Mesothelial cell of epicardium (in vitro differentiated cells): ENCODE data around the gene KAZN. TPM values are rescaled to one million over a fixed set of nuclear protein-coding genes. Genes with fewer than 3 reads are reported as not detected.

Experiments used
- DNase-seq, 2 experiments: peaks; one replicate each; pipeline ENCODE4 v3.0.0; 2021; ENCODE audit warnings: low spot score in 2 of 2; ENCODE audit not compliant: unreplicated experiment in 2 of 2
- H3K27ac Mint-ChIP-seq: 2 replicates; pipeline ENCODE4 v1.8.0; 2021; ENCODE audit warnings: mixed read lengths
- H3K27me3 Mint-ChIP-seq: 2 replicates; pipeline ENCODE4 v1.8.0; 2021; ENCODE audit warnings: low read depth, mixed read lengths
- H3K36me3 Mint-ChIP-seq: 2 replicates; pipeline ENCODE4 v1.8.0; 2021; ENCODE audit warnings: mixed read lengths
- H3K4me1 Mint-ChIP-seq: 2 replicates; pipeline ENCODE4 v1.8.0; 2021; ENCODE audit warnings: mixed read lengths
- H3K4me3 Mint-ChIP-seq: 2 replicates; pipeline ENCODE4 v1.8.0; 2021; ENCODE audit warnings: mild to moderate bottlenecking, moderate library complexity, mixed read lengths
- H3K9me3 Mint-ChIP-seq: 2 replicates; pipeline ENCODE4 v1.8.0; 2021; ENCODE audit warnings: mixed read lengths
- total RNA-seq: library from RNA; stranded (reverse); gene quantifications from 3 replicates; pipeline ENCODE4 v1.2.1, GENCODE V29; 2021
- TF ChIP-seq, protein P1 (sequence below): fragments of 200-600 bp; sonication (generic); IDR thresholded peaks from one replicate; pipeline ENCODE4 v1.5.0; 2021; ENCODE audit warnings: antibody characterized with exemption; ENCODE audit not compliant: unreplicated experiment

KAZN gene
- total RNA-seq, 1 donor from 2014 or later, result 38.4 TPM

DNA sequence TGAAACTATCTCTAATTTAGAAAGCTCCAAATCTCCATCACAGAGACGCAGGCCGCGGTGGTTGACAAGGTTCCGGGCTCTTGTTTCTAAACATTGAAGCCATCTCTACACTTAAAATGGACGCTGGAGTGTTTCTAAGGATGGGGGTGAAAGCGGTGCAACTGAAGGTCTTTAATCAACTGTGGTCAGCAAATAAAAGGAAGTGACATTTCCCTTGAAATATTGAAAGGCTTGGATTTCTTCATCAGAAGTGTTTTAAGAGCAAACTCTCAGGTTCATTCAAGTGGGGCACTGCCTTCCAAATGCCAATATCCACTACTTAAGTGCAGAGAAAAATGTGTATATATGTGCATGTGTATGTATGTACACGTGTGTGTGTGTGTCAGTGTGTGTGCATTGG, 117.3 kb downstream of the KAZN start:
- H3K9me3 Mint-ChIP-seq, result peaks cover 4% of the 10 kb centered on the region
- H3K27me3 Mint-ChIP-seq, result no peaks in the 10 kb centered on the region
- H3K4me1 Mint-ChIP-seq, result no peaks in the 10 kb centered on the region
- no peak for DNase-seq
- no peak overlapping the region for H3K27ac Mint-ChIP-seq
- H3K4me3 Mint-ChIP-seq, result no peak overlapping the region
- TF ChIP-seq, protein P1, sequence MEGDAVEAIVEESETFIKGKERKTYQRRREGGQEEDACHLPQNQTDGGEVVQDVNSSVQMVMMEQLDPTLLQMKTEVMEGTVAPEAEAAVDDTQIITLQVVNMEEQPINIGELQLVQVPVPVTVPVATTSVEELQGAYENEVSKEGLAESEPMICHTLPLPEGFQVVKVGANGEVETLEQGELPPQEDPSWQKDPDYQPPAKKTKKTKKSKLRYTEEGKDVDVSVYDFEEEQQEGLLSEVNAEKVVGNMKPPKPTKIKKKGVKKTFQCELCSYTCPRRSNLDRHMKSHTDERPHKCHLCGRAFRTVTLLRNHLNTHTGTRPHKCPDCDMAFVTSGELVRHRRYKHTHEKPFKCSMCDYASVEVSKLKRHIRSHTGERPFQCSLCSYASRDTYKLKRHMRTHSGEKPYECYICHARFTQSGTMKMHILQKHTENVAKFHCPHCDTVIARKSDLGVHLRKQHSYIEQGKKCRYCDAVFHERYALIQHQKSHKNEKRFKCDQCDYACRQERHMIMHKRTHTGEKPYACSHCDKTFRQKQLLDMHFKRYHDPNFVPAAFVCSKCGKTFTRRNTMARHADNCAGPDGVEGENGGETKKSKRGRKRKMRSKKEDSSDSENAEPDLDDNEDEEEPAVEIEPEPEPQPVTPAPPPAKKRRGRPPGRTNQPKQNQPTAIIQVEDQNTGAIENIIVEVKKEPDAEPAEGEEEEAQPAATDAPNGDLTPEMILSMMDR, result no peak
- no peaks in the 10 kb centered on the region for H3K36me3 Mint-ChIP-seq

DNA sequence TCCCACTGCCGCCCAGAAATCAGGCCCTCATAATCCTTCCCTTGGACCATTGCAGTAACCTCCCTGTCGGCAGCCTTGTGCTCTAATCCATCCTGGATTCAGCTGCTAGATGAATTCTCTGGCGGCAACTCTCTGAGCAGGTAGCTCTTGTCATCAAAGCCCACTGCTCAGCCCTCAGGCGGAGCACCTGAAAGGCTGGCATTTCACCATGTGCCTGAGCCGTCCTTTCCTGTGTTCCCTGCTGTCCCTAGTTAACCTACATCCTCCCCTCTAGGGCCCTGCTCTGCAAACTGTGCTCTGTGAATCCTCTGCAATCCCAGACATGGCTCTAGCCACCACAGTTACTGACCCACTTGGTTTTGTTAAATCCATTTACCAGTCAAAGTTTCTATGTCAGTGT, 118.0 kb downstream of the KAZN start:
- H3K4me3 Mint-ChIP-seq, result no peak overlapping the region
- no peak overlapping the region for H3K27ac Mint-ChIP-seq
- no peaks in the 10 kb centered on the region for H3K36me3 Mint-ChIP-seq
- H3K9me3 Mint-ChIP-seq, result peaks cover 4% of the 10 kb centered on the region
- TF ChIP-seq, protein P1, result no peak
- H3K4me1 Mint-ChIP-seq, result no peaks in the 10 kb centered on the region
- no peaks in the 10 kb centered on the region for H3K27me3 Mint-ChIP-seq
- no peak for DNase-seq

DNA sequence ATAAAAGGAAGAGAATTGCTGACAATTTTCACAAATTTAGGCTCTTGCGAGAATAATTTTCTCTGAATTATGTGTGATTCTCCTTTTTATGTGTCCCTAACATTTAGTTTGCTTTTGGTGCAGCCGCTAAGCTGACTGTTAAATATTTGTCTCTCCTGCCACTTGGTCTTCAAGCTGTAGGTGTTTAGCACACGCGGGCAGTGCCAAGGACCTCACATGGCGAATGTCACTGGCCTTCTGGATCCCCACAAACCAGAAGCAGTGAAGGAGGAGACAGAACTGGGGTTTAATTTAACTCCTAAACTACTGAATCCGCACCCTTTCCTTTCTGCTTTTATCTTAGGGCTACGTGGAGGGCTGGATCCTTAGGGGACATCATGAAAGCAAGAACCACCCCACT, 120.0 kb downstream of the KAZN start:
- TF ChIP-seq, protein P1, result no peak
- Mint-ChIP-seq H3K27ac (no peak overlapping the region), H3K4me1 (no peaks in the 10 kb centered on the region), H3K9me3 (peaks cover 4% of the 10 kb centered on the region), H3K36me3 (no peaks in the 10 kb centered on the region), H3K27me3 (no peaks in the 10 kb centered on the region), H3K4me3 (no peak overlapping the region)
- DNase-seq, result no peak

DNA sequence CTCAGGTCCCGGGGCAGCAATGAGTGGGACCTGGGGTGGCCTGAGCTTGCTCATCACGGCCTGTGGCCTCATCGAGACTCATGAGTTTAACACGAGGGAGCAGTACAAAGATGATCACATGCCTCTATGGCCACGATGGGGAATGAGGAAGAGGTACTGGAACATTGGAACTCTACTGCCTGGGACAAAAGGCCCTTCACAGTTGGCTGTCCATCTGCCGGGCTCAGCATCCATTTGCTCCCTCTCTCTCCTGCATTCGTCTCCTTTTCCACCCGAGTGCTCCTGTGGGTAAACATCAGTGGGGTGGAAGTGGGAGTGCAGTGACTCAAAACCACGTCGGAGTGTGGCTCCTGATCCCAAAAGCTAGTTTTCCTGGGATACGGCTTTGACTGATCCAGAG, 124.9 kb downstream of the KAZN start:
- H3K4me1 Mint-ChIP-seq, result no peaks in the 10 kb centered on the region
- TF ChIP-seq, protein P1, result no peak
- H3K27me3 Mint-ChIP-seq, result no peaks in the 10 kb centered on the region
- H3K4me3 Mint-ChIP-seq, result no peak overlapping the region
- H3K9me3 Mint-ChIP-seq, result peaks cover 4% of the 10 kb centered on the region
- no peak overlapping the region for H3K27ac Mint-ChIP-seq
- no peaks in the 10 kb centered on the region for H3K36me3 Mint-ChIP-seq
- no peak for DNase-seq

DNA sequence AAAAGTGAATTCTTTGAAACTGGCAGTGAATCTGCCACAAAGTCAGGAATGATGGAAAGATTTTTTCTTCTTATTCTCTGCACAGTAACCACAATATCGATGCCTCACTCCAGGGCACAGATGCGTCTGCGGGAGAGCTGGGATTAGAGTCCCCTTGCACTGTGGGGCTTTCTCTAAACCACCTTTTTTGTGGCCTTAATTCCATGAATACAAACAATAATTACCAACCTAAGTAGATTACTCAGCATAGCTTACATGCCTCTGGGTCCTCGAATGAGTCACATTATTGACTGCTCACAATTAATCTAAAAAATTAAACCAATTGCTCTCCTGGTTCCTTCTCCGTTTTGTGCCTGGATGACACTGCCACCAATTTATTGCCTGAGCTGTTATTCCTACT, 125.8 kb downstream of the KAZN start:
- H3K4me3 Mint-ChIP-seq, result no peak overlapping the region
- TF ChIP-seq, protein P1, result no peak
- H3K4me1 Mint-ChIP-seq, result peaks cover 2% of the 10 kb centered on the region
- H3K36me3 Mint-ChIP-seq, result no peaks in the 10 kb centered on the region
- DNase-seq, result no peak
- peaks cover 2% of the 10 kb centered on the region for H3K9me3 Mint-ChIP-seq
- no peaks in the 10 kb centered on the region for H3K27me3 Mint-ChIP-seq
- H3K27ac Mint-ChIP-seq, result no peak overlapping the region

DNA sequence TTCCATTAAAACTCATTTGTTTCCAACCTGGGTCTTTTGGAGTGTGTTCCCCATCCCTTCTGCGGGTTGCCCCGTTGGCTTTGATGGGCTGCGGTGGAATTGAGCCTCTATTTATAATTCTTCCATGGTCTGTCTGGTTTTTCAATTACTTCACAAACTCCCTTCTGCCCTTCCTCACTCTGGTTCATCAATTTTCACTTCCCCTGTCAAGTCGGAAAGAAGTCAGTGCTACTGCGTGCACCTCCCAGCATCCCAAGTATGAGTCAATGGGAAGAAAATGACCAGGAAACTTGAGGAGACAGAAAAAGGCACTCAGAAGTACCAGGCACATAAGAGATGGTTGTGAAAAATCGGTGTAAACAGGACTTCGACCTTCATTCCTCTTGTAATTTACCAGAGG, 126.2 kb downstream of the KAZN start:
- Mint-ChIP-seq H3K9me3 (no peaks in the 10 kb centered on the region), H3K36me3 (no peaks in the 10 kb centered on the region), H3K4me3 (no peak overlapping the region), H3K4me1 (peaks cover 4% of the 10 kb centered on the region), H3K27ac (no peak overlapping the region), H3K27me3 (no peaks in the 10 kb centered on the region)
- no peak for DNase-seq
- TF ChIP-seq, protein P1, result no peak
